ENCODE results near the gene AKT3.

AKT3 gene

DNA sequence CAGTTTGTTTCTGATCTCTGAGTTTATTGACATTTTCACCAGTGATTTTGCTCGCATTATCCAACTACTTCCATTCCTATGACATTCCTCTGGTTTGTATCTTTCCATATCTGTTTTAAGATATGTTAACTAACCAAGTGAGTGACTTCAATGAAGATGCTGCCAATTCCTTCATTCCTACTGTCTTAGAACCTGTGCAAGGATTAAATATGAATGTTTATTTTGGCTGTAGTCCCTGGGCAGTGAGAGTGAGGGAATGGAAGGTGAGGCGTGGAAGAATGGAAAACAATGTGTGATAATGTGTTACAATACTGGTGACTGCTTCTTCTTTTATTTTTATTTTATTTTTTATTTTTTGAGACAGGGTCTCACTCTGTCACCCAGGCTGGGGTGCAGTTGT is 411.2 kb downstream of the AKT3 start:
- no peak for DNase-seq (ENCODE audit: low read depth)
- TF ChIP-seq, protein P1, sequence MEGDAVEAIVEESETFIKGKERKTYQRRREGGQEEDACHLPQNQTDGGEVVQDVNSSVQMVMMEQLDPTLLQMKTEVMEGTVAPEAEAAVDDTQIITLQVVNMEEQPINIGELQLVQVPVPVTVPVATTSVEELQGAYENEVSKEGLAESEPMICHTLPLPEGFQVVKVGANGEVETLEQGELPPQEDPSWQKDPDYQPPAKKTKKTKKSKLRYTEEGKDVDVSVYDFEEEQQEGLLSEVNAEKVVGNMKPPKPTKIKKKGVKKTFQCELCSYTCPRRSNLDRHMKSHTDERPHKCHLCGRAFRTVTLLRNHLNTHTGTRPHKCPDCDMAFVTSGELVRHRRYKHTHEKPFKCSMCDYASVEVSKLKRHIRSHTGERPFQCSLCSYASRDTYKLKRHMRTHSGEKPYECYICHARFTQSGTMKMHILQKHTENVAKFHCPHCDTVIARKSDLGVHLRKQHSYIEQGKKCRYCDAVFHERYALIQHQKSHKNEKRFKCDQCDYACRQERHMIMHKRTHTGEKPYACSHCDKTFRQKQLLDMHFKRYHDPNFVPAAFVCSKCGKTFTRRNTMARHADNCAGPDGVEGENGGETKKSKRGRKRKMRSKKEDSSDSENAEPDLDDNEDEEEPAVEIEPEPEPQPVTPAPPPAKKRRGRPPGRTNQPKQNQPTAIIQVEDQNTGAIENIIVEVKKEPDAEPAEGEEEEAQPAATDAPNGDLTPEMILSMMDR (IDR thresholded peaks at IDR 0.05; ENCODE audit: control insufficient read depth, insufficient read depth, low read depth, low read length, missing control alignments): no peak
- no peak overlapping the region for H3K4me3 ChIP-seq (ENCODE audit: control insufficient read depth, low read depth, low read length)

All from AG09309 (cell line).